HepG2 (cell line): ENCODE data around the gene TMEM79. TPM values are rescaled to one million over a fixed set of nuclear protein-coding genes. Genes with fewer than 3 reads are reported as not detected.

Experiments used
- ATAC-seq: fragments of 200-7000 bp; cut with Tn5 transposase; 3 replicates; pipeline ENCODE4 v1.9.1; 2020; ENCODE audit warnings: mild to moderate bottlenecking, moderate library complexity
- BruUV-seq: library from RNA; stranded (reverse); fragments of 400-500 nt; replicated peaks from 2 replicates; lab custom pipeline; 2021; lab: Mats Ljungman, UMichigan
- CTCF ChIA-PET: fragments of 300-600 bp; formaldehyde crosslinking; extraction: SDS; loops from one replicate; lab custom pipeline; 2021; ENCODE audit warnings: low total read pairs, inconsistent platforms, low intra/inter-chr PET ratio; lab: Yijun Ruan, JAX
- POLR2A ChIA-PET: fragments of 350-600 bp; sonication (Branson Sonifier 250); formaldehyde crosslinking; loops from one replicate; lab custom pipeline; 2020; ENCODE audit warnings: antibody characterized with exemption, inconsistent platforms; lab: Yijun Ruan, JAX
- DNase-seq: peaks from one replicate; pipeline ENCODE4 v3.0.0-alpha.2; 2015; ENCODE audit warnings: low spot score
- FAIRE-seq: peaks from 3 replicates; lab custom pipeline; 2011; peaks lifted over from hg19 to GRCh38; lab: Jason Lieb, UNC
- H2AFZ ChIP-seq: one replicate; pipeline ENCODE4 v1.6.1; 2011; ENCODE audit warnings: low read length, inconsistent platforms
- H3K27ac ChIP-seq: fragments of 300-600 bp; 3 replicates; pipeline ENCODE4 v1.8.0; 2011; ENCODE audit warnings: mixed run types, mild to moderate bottlenecking, mixed read lengths, low read length, inconsistent platforms; ENCODE audit not compliant: insufficient read depth; ENCODE audit errors: extremely low read length
- H3K27me3 ChIP-seq, 2 experiments: fragments of 200-600 bp in 1 of 2; 2 replicates in 1 of 2; 3 replicates in 1 of 2; pipeline versions ENCODE4 v1.6.0 to v1.8.0; 2011; ENCODE audit warnings: low read length in 2 of 2, mild to moderate bottlenecking in 2 of 2, moderate library complexity in 2 of 2, inconsistent platforms in 1 of 2; ENCODE audit not compliant: insufficient read depth in 2 of 2, control insufficient read depth in 1 of 2
- H3K36me3 ChIP-seq, 2 experiments: fragments of 200-600 bp in 1 of 2; replicated peaks in 1 of 2; 2 replicates in 1 of 2; 3 replicates in 1 of 2; pipeline versions ENCODE4 v1.5.1 to v1.8.0; 2011; ENCODE audit warnings: low read length in 2 of 2, inconsistent platforms in 1 of 2; ENCODE audit not compliant: insufficient read depth in 2 of 2, control insufficient read depth in 1 of 2
- H3K4me1 ChIP-seq: 2 replicates; pipeline ENCODE4 v1.5.1; 2012; ENCODE audit warnings: low read length, inconsistent platforms; ENCODE audit not compliant: insufficient read depth
- H3K4me2 ChIP-seq: 2 replicates; pipeline ENCODE4 v1.6.0; 2011; ENCODE audit warnings: low read depth, low read length, inconsistent platforms
- H3K4me3 ChIP-seq, 3 experiments: fragments of 200-600 bp in 1 of 3; sonication (generic), shearing (Covaris generic) in 1 of 3; replicated peaks in 1 of 3; 2 replicates each; pipeline ENCODE4 v1.5.1; 2011 to 2016; ENCODE audit warnings: low read length in 3 of 3, inconsistent platforms in 2 of 3, low read depth in 2 of 3, mild to moderate bottlenecking in 2 of 3, control low read depth in 1 of 3, mixed read lengths in 1 of 3; ENCODE audit not compliant: insufficient read depth in 1 of 3
- H3K79me2 ChIP-seq: one replicate; pipeline ENCODE4 v1.6.1; 2011; ENCODE audit warnings: low read length, inconsistent platforms; ENCODE audit not compliant: insufficient read depth
- H3K9ac ChIP-seq: 2 replicates; pipeline ENCODE4 v1.6.0; 2011; ENCODE audit warnings: mild to moderate bottlenecking, low read depth, low read length, inconsistent platforms; ENCODE audit not compliant: insufficient read depth
- H3K9me3 ChIP-seq: 2 replicates; pipeline ENCODE4 v1.5.1; 2012; ENCODE audit warnings: mild to moderate bottlenecking, low read length
- H4K20me1 ChIP-seq: 2 replicates; pipeline ENCODE4 v1.6.0; 2011; ENCODE audit warnings: inconsistent platforms, mild to moderate bottlenecking, low read length, moderate library complexity; ENCODE audit not compliant: insufficient read depth
- BRF2 ChIP-seq: sonication (generic); formaldehyde crosslinking; IDR thresholded peaks from 2 replicates; pipeline ENCODE4 v1.8.1; 2022; ENCODE audit warnings: mild to moderate bottlenecking, missing genetic modification reagents
- DPF2 ChIP-seq: sonication (generic); formaldehyde crosslinking; IDR thresholded peaks from 2 replicates; pipeline ENCODE4 v1.4.0; 2020; ENCODE audit warnings: mild to moderate bottlenecking, low read depth, missing genetic modification reagents, borderline replicate concordance
- E2F1 ChIP-seq: sonication (generic); formaldehyde crosslinking; IDR thresholded peaks from 2 replicates; pipeline ENCODE4 v1.5.0; 2020; ENCODE audit warnings: missing genetic modification reagents
- FOSL2 ChIP-seq: sonication (generic); formaldehyde crosslinking; IDR thresholded peaks from 2 replicates; pipeline ENCODE4 v1.4.0; 2020; ENCODE audit warnings: missing genetic modification reagents
- HNF4G ChIP-seq, 2 experiments: sonication (generic) in 1 of 2; formaldehyde crosslinking in 1 of 2; IDR thresholded peaks; 2 replicates each; pipeline versions ENCODE4 v1.4.0 to v1.6.1; 2011 to 2020; ENCODE audit warnings: borderline replicate concordance in 2 of 2, low read depth in 2 of 2, mild to moderate bottlenecking in 2 of 2, low read length in 1 of 2, missing genetic modification reagents in 1 of 2, moderate library complexity in 1 of 2
- MLLT10 ChIP-seq: sonication (generic); formaldehyde crosslinking; IDR thresholded peaks from 2 replicates; pipeline ENCODE4 v1.4.0; 2020; ENCODE audit warnings: missing genetic modification reagents
- SMAD1 ChIP-seq: sonication (generic); formaldehyde crosslinking; IDR thresholded peaks from 2 replicates; pipeline ENCODE4 v1.4.0; 2020; ENCODE audit warnings: missing genetic modification reagents, low read depth, mild to moderate bottlenecking, borderline replicate concordance
- ZFP37 ChIP-seq: sonication (generic); formaldehyde crosslinking; IDR thresholded peaks from 2 replicates; pipeline ENCODE4 v1.4.0; 2020; ENCODE audit warnings: missing genetic modification reagents, borderline replicate concordance
- ZFP90 ChIP-seq: sonication (generic); formaldehyde crosslinking; IDR thresholded peaks from 2 replicates; pipeline ENCODE4 v1.8.0; 2022; ENCODE audit warnings: missing genetic modification reagents, mild to moderate bottlenecking, inconsistent platforms, borderline replicate concordance
- ZHX2 ChIP-seq, 2 experiments: sonication (generic) in 1 of 2; formaldehyde crosslinking in 1 of 2; IDR thresholded peaks; 2 replicates each; pipeline versions ENCODE4 v1.6.1 to v1.9.0; 2014 to 2022; ENCODE audit warnings: antibody characterized with exemption in 1 of 2, borderline replicate concordance in 1 of 2, inconsistent platforms in 1 of 2, low read depth in 1 of 2, missing genetic modification reagents in 1 of 2
- ZNF205 ChIP-seq: IDR thresholded peaks from 2 replicates; pipeline ENCODE4 v1.6.1; 2018; ENCODE audit warnings: missing biosample characterization, missing genetic modification reagents
- ZNF556 ChIP-seq: sonication (generic); formaldehyde crosslinking; IDR thresholded peaks from 2 replicates; pipeline ENCODE4 v1.4.0; 2020; ENCODE audit warnings: mild to moderate bottlenecking, missing genetic modification reagents, borderline replicate concordance
- ZNF780A ChIP-seq: sonication (generic); formaldehyde crosslinking; IDR thresholded peaks from 2 replicates; pipeline ENCODE4 v1.8.0; 2022; ENCODE audit warnings: mild to moderate bottlenecking, missing genetic modification reagents, moderate library complexity
- ZNF83 ChIP-seq: sonication (generic); formaldehyde crosslinking; IDR thresholded peaks from 2 replicates; pipeline ENCODE4 v1.4.0; 2020; ENCODE audit warnings: missing genetic modification reagents, mild to moderate bottlenecking, borderline replicate concordance
- WGBS: methylation state at CpG from one replicate; pipeline ENCODE4 v1.1.6; 2017; ENCODE audit warnings: low lambda C conversion rate; 5-methylcytosine and 5-hydroxymethylcytosine counted together
- in situ Hi-C: cut with HindIII; loops from 2 replicates; pipeline ENCODE4 v1.10.0; 2017; ENCODE audit warnings: low pct_unique_long_range_greater_than_20kb; ENCODE audit not compliant: extremely low pct_ligation_motif_present
- intact Hi-C: fragments of 100-400 bp; cut with micrococcal nuclease; formaldehyde crosslinking; loops from one replicate; pipeline ENCODE4 v1.10.0; 2022; ENCODE audit not compliant: unreplicated experiment
- polyA plus RNA-seq, 8 experiments: library from polyadenylated mRNA; depleted of rRNA in 3 of 8; stranded (reverse) in 7 of 8; unstranded in 1 of 8; fragments of >200 nt; fragmentation: Illumina TruSeq in 4 of 8; extraction: Trizol in 4 of 8; gene quantifications; 2 replicates each; pipeline versions ENCODE4 v1.2.1 to v1.2.3, GENCODE V29; 2011 to 2016; ENCODE audit warnings: low read depth in 4 of 8, missing spikeins in 1 of 8, mixed read lengths in 1 of 8; ENCODE audit not compliant: insufficient read depth in 1 of 8
- total RNA-seq, 5 experiments: library from RNA; depleted of rRNA; stranded (reverse); fragments of >200 nt; fragmentation: Illumina TruSeq; extraction: Trizol; gene quantifications; 2 replicates each; pipeline ENCODE4 v1.2.3, GENCODE V29; 2016; ENCODE audit warnings: low read depth in 1 of 5
- TF ChIP-seq, protein P1 (sequence below): sonication (generic); formaldehyde crosslinking; IDR thresholded peaks from 2 replicates; pipeline ENCODE4 v1.4.0; 2020; ENCODE audit warnings: mild to moderate bottlenecking, missing genetic modification reagents

TMEM79 gene
- total and polyA plus RNA-seq, 2 of the 13 experiments (the other 11 are each of a cell fraction or from before 2014, with no cell fraction given), result 1.2 to 1.9 TPM

GRCh38 chr1:156337888-156338179, 53.7 kb downstream of the TMEM79 start:
- ATAC-seq (peak; percentile 64), FAIRE-seq (no peak), DNase-seq (no peak)
- Histone ChIP-seq H3K36me3 (peaks cover 3 to 28% of the 10 kb centered on the region in 2 experiments; a peak in 3 of 5 replicates), H3K79me2 (peaks cover 43% of the 10 kb centered on the region), H3K4me3 (peak overlapping the region; percentile 87 to 94 (median 92)), H3K27ac (peak overlapping the region; percentile 85), H2AFZ (no peak overlapping the region), H3K9me3 (no peaks in the 10 kb centered on the region), H4K20me1 (peaks cover 17% of the 10 kb centered on the region), H3K27me3 (no peaks in the 10 kb centered on the region; a peak in 1 of 5 replicates), H3K4me1 (peaks cover 25% of the 10 kb centered on the region), H3K4me2 (peak overlapping the region; percentile 88), H3K9ac (peak overlapping the region; percentile 85)
- WGBS, result under 1% methylated on average over 14 of the region's 14 CpGs
- no TSS peak for BruUV-seq
- intact Hi-C loops, result loop anchor here (5.0 kb wide), 2 partner anchors 34 to 46 kb away; no protein-coding TSS in a partner anchor
- in situ Hi-C loops, result no loop called here
- CTCF ChIA-PET, result no interaction called here
- POLR2A ChIA-PET, result interaction anchor here (0.7 to 2.9 kb wide), 9 partner anchors 21 to 219 kb away, joined by 3 to 22 read pairs (median 5); partner anchors contain the start of genes RHBG and SMG5
- TF ChIP-seq BRF2 (CRISPR knock-in tag), result no peak
- TF ChIP-seq ZHX2 (IDR thresholded peaks at IDR 0.05; ENCODE audit: low read depth), result 0 out of 2 replicates have a peak, but pooled peaks have one; percentile 31
- TF ChIP-seq ZHX2 (CRISPR knock-in tag; IDR thresholded peaks at IDR 0.05; ENCODE audit: borderline replicate concordance), result no peak
- TF ChIP-seq FOSL2, result peak; percentile 6; the same call in 1 of the 2 replicates
- TF ChIP-seq ZFP37 (CRISPR knock-in tag), result no peak
- no peak for TF ChIP-seq SMAD1
- TF ChIP-seq ZNF83 (CRISPR knock-in tag), result no peak
- no peak for TF ChIP-seq ZNF205 (CRISPR knock-in tag)
- TF ChIP-seq, protein P1, sequence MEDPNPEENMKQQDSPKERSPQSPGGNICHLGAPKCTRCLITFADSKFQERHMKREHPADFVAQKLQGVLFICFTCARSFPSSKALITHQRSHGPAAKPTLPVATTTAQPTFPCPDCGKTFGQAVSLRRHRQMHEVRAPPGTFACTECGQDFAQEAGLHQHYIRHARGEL (CRISPR knock-in tag), result no peak
- TF ChIP-seq ZNF780A, result no peak
- TF ChIP-seq ZNF556 (CRISPR knock-in tag), result no peak
- TF ChIP-seq E2F1 (CRISPR knock-in tag), result no peak
- TF ChIP-seq HNF4G (IDR thresholded peaks at IDR 0.05; ENCODE audit: borderline replicate concordance, low read depth, low read length), result no peak
- TF ChIP-seq HNF4G (CRISPR knock-in tag; IDR thresholded peaks at IDR 0.05; ENCODE audit: borderline replicate concordance, low read depth), result no peak
- TF ChIP-seq MLLT10 (CRISPR knock-in tag), result no peak
- TF ChIP-seq DPF2 (CRISPR knock-in tag), result no peak
- TF ChIP-seq ZFP90, result 0 out of 2 replicates have a peak, but pooled peaks have one; percentile 10
